GM10847 (cell line): ENCODE data around the gene PIKFYVE.

Experiments
- POLR2A ChIP-seq: IDR thresholded peaks from 2 replicates; pipeline ENCODE4 v1.6.1; 2011; ENCODE audit not compliant: insufficient read length; ENCODE audit errors: extremely low read depth

PIKFYVE gene

GRCh38 chr2:208320686-208321085 is 54.6 kb downstream of the PIKFYVE start:
- TF ChIP-seq POLR2A: no peak

- TF ChIP-seq POLR2A: no peak
Observed at GRCh38 chr2:208326016-208326415, 60.0 kb downstream of the PIKFYVE start.

- no peak for TF ChIP-seq POLR2A
Observed at GRCh38 chr2:208329485-208329884, 63.4 kb downstream of the PIKFYVE start.

GRCh38 chr2:208334230-208334629 is 68.2 kb downstream of the PIKFYVE start:
- TF ChIP-seq POLR2A: no peak

GRCh38 chr2:208346756-208347155 is 80.7 kb downstream of the PIKFYVE start:
- TF ChIP-seq POLR2A: no peak

GRCh38 chr2:208350610-208351009 is 84.6 kb downstream of the PIKFYVE start:
- no peak for TF ChIP-seq POLR2A

GRCh38 chr2:208352644-208353567 is 86.9 kb downstream of the PIKFYVE start:
- TF ChIP-seq POLR2A: no peak

- no peak for TF ChIP-seq POLR2A
Observed at GRCh38 chr2:208354964-208355381, 88.9 kb downstream of the PIKFYVE start.

GRCh38 chr2:208356846-208357574 is 91.0 kb downstream of the PIKFYVE start:
- no peak for TF ChIP-seq POLR2A

- no peak for TF ChIP-seq POLR2A
Observed at GRCh38 chr2:208358758-208359631, 92.9 kb downstream of the PIKFYVE start.

GRCh38 chr2:208359632-208359986 is 93.6 kb downstream of the PIKFYVE start:
- no peak for TF ChIP-seq POLR2A

GRCh38 chr2:208360259-208361076 is 94.4 kb downstream of the PIKFYVE start:
- no peak for TF ChIP-seq POLR2A

GRCh38 chr2:208361077-208361441 is 95.0 kb downstream of the PIKFYVE start:
- no peak for TF ChIP-seq POLR2A

GRCh38 chr2:208363485-208363884 is 97.4 kb downstream of the PIKFYVE start:
- no peak for TF ChIP-seq POLR2A
